ENCODE data around the gene TLX1.

Gene TLX1

GRCh38 chr10:101164020-101164419 is 32.9 kb downstream of the TLX1 start:
- no peaks in the 10 kb centered on the region for H3K36me3 ChIP-seq (ENCODE audit: insufficient read depth, low read length)

GRCh38 chr10:101165736-101166135 is 34.6 kb downstream of the TLX1 start:
- no peaks in the 10 kb centered on the region for H4K20me1 ChIP-seq (ENCODE audit: insufficient read depth, low read length, poor library complexity, severe bottlenecking)
- H2AFZ ChIP-seq (ENCODE audit: low read length), result no peak overlapping the region
- TF ChIP-seq EZH2phosphoT487 (IDR thresholded peaks at IDR 0.05; ENCODE audit: borderline replicate concordance), result no peak
- TF ChIP-seq, protein P1, sequence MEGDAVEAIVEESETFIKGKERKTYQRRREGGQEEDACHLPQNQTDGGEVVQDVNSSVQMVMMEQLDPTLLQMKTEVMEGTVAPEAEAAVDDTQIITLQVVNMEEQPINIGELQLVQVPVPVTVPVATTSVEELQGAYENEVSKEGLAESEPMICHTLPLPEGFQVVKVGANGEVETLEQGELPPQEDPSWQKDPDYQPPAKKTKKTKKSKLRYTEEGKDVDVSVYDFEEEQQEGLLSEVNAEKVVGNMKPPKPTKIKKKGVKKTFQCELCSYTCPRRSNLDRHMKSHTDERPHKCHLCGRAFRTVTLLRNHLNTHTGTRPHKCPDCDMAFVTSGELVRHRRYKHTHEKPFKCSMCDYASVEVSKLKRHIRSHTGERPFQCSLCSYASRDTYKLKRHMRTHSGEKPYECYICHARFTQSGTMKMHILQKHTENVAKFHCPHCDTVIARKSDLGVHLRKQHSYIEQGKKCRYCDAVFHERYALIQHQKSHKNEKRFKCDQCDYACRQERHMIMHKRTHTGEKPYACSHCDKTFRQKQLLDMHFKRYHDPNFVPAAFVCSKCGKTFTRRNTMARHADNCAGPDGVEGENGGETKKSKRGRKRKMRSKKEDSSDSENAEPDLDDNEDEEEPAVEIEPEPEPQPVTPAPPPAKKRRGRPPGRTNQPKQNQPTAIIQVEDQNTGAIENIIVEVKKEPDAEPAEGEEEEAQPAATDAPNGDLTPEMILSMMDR (conservative IDR thresholded peaks at IDR 0.05; ENCODE audit: low read length), result no peak
- H3F3A ChIP-seq (ENCODE audit: low read depth), result no peaks in the 10 kb centered on the region
- no peaks in the 10 kb centered on the region for H3K36me3 ChIP-seq (ENCODE audit: insufficient read depth, low read length)
- H3K4me2 ChIP-seq (ENCODE audit: low read depth, low read length, poor library complexity, severe bottlenecking), result no peak overlapping the region
- no peaks in the 10 kb centered on the region for H3K9me3 ChIP-seq (ENCODE audit: insufficient read depth, low read depth, low read length)
- no peaks in the 10 kb centered on the region for H3K27me3 ChIP-seq (ENCODE audit: insufficient read depth, low read length, poor library complexity, severe bottlenecking)
- no peak overlapping the region for H3K9ac ChIP-seq (ENCODE audit: low read depth, low read length, poor library complexity, severe bottlenecking)
- no peaks in the 10 kb centered on the region for H3K9me2 ChIP-seq (replicated peaks; ENCODE audit: low read depth, low read length)
- no peak overlapping the region for H3K4me3 ChIP-seq (ENCODE audit: low read length, poor library complexity, severe bottlenecking)
- peaks cover 5% of the 10 kb centered on the region for H3K4me1 ChIP-seq (ENCODE audit: insufficient read depth, low read length, poor library complexity, severe bottlenecking)
- no peaks in the 10 kb centered on the region for H3K79me2 ChIP-seq (ENCODE audit: insufficient read depth, low read length)

More at GRCh38 chr10:101164020-101164419, 32.9 kb downstream of the TLX1 start:
- no peaks in the 10 kb centered on the region for H3K79me2 ChIP-seq (ENCODE audit: insufficient read depth, low read length)
- no peak overlapping the region for H2AFZ ChIP-seq (ENCODE audit: low read length)
- H3K9ac ChIP-seq (ENCODE audit: low read depth, low read length, poor library complexity, severe bottlenecking), result no peak overlapping the region
- no peaks in the 10 kb centered on the region for H3K9me3 ChIP-seq (ENCODE audit: insufficient read depth, low read depth, low read length)
- peaks cover 5% of the 10 kb centered on the region for H3K4me1 ChIP-seq (ENCODE audit: insufficient read depth, low read length, poor library complexity, severe bottlenecking)
- no peaks in the 10 kb centered on the region for H3K27me3 ChIP-seq (ENCODE audit: insufficient read depth, low read length, poor library complexity, severe bottlenecking)
- H3K4me3 ChIP-seq (ENCODE audit: low read length, poor library complexity, severe bottlenecking), result no peak overlapping the region
- H3F3A ChIP-seq (ENCODE audit: low read depth), result no peaks in the 10 kb centered on the region
- no peaks in the 10 kb centered on the region for H4K20me1 ChIP-seq (ENCODE audit: insufficient read depth, low read length, poor library complexity, severe bottlenecking)
- TF ChIP-seq EZH2phosphoT487 (IDR thresholded peaks at IDR 0.05; ENCODE audit: borderline replicate concordance), result no peak
- TF ChIP-seq, protein P1 (conservative IDR thresholded peaks at IDR 0.05; ENCODE audit: low read length), result no peak
- H3K4me2 ChIP-seq (ENCODE audit: low read depth, low read length, poor library complexity, severe bottlenecking), result peak overlapping the region; percentile 33
- H3K9me2 ChIP-seq (replicated peaks; ENCODE audit: low read depth, low read length), result no peaks in the 10 kb centered on the region

DNA sequence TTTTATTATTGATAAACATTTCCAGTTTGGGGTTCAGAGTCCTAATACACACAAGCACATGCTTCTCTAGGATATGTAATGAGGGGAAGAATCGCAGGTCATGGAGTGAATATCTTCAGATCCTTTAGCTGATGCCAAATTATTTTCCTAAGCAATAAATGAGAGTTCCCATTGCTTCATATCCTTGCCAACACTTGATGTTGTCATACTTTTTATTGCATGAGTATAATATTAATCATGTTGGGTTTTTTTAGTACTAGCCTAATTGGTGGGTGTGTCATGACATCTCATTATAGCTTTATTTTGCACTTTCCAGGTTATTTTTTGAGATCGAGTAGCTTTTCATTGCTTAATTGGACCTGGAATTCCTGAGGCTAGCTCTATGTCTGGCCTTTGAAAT is 35.3 kb downstream of the TLX1 start:
- no peaks in the 10 kb centered on the region for H3F3A ChIP-seq (ENCODE audit: low read depth)
- no peak overlapping the region for H3K4me2 ChIP-seq (ENCODE audit: low read depth, low read length, poor library complexity, severe bottlenecking)
- H3K9ac ChIP-seq (ENCODE audit: low read depth, low read length, poor library complexity, severe bottlenecking), result no peak overlapping the region
- H3K27me3 ChIP-seq (ENCODE audit: insufficient read depth, low read length, poor library complexity, severe bottlenecking), result no peaks in the 10 kb centered on the region
- no peaks in the 10 kb centered on the region for H3K9me2 ChIP-seq (replicated peaks; ENCODE audit: low read depth, low read length)
- no peak overlapping the region for H3K4me3 ChIP-seq (ENCODE audit: low read length, poor library complexity, severe bottlenecking)
- H3K79me2 ChIP-seq (ENCODE audit: insufficient read depth, low read length), result no peaks in the 10 kb centered on the region
- H3K36me3 ChIP-seq (ENCODE audit: insufficient read depth, low read length), result no peaks in the 10 kb centered on the region
- no peaks in the 10 kb centered on the region for H3K9me3 ChIP-seq (ENCODE audit: insufficient read depth, low read depth, low read length)
- TF ChIP-seq, protein P1 (conservative IDR thresholded peaks at IDR 0.05; ENCODE audit: low read length), result no peak
- TF ChIP-seq EZH2phosphoT487 (IDR thresholded peaks at IDR 0.05; ENCODE audit: borderline replicate concordance), result no peak
- H4K20me1 ChIP-seq (ENCODE audit: insufficient read depth, low read length, poor library complexity, severe bottlenecking), result no peaks in the 10 kb centered on the region
- peaks cover 5% of the 10 kb centered on the region for H3K4me1 ChIP-seq (ENCODE audit: insufficient read depth, low read length, poor library complexity, severe bottlenecking)
- H2AFZ ChIP-seq (ENCODE audit: low read length), result no peak overlapping the region
